H9 (cell line): Measurements from ENCODE around the gene ASXL1. TPM values are rescaled to one million over a fixed set of nuclear protein-coding genes. Genes with fewer than 3 reads are reported as not detected.

Experiments
- DNase-seq: peaks from one replicate; pipeline ENCODE4 v3.0.0-alpha.2; 2017
- H2AFZ ChIP-seq: one replicate; pipeline ENCODE4 v1.6.1; 2013; ENCODE audit warnings: mild to moderate bottlenecking, low read length, control low read depth, moderate library complexity
- H2AK5ac ChIP-seq: 2 replicates; pipeline ENCODE4 v1.6.1; 2013; ENCODE audit warnings: low read length, control low read depth, mixed read lengths; ENCODE audit not compliant: insufficient read length
- H2BK120ac ChIP-seq: one replicate; pipeline ENCODE4 v1.6.1; 2013; ENCODE audit warnings: low read depth, mild to moderate bottlenecking, low read length, control low read depth, inconsistent platforms; ENCODE audit not compliant: poor library complexity, severe bottlenecking
- H2BK12ac ChIP-seq: 2 replicates; pipeline ENCODE4 v1.6.1; 2013; ENCODE audit warnings: low read length, control low read depth, mixed read lengths, low read depth; ENCODE audit not compliant: insufficient read length
- H2BK15ac ChIP-seq: 2 replicates; pipeline ENCODE4 v1.6.1; 2013; ENCODE audit warnings: low read depth, low read length, control low read depth
- H2BK20ac ChIP-seq: one replicate; pipeline ENCODE4 v1.6.1; 2013; ENCODE audit warnings: low read depth, mild to moderate bottlenecking, low read length, control low read depth, inconsistent platforms; ENCODE audit not compliant: poor library complexity, severe bottlenecking
- H2BK5ac ChIP-seq: 2 replicates; pipeline ENCODE4 v1.6.1; 2013; ENCODE audit warnings: low read length, control low read depth, mixed read lengths; ENCODE audit not compliant: insufficient read length
- H3K14ac ChIP-seq: 2 replicates; pipeline ENCODE4 v1.6.1; 2013; ENCODE audit warnings: low read length, control low read depth; ENCODE audit not compliant: insufficient read depth
- H3K18ac ChIP-seq: 2 replicates; pipeline ENCODE4 v1.6.1; 2013; ENCODE audit warnings: low read depth, mild to moderate bottlenecking, mixed read lengths, low read length, control low read depth; ENCODE audit not compliant: insufficient read length
- H3K23ac ChIP-seq: 2 replicates; pipeline ENCODE4 v1.6.1; 2013; ENCODE audit warnings: low read length, control low read depth, mixed read lengths, low read depth; ENCODE audit not compliant: insufficient read length
- H3K23me2 ChIP-seq: 2 replicates; pipeline ENCODE4 v1.6.1; 2013; ENCODE audit warnings: low read depth, mild to moderate bottlenecking, mixed read lengths, low read length, control low read depth; ENCODE audit not compliant: insufficient read length, poor library complexity, severe bottlenecking
- H3K27ac ChIP-seq: 2 replicates; pipeline ENCODE4 v1.5.1; 2013; ENCODE audit warnings: low read length, control low read depth, mixed read lengths, low read depth; ENCODE audit not compliant: insufficient read length
- H3K27me3 ChIP-seq: 2 replicates; pipeline ENCODE4 v1.6.1; 2013; ENCODE audit warnings: low read length, control low read depth, inconsistent platforms; ENCODE audit not compliant: insufficient read depth
- H3K4ac ChIP-seq: 2 replicates; pipeline ENCODE4 v1.6.1; 2013; ENCODE audit warnings: low read depth, mild to moderate bottlenecking, control low read depth, inconsistent platforms, low read length, moderate library complexity
- H3K4me1 ChIP-seq: 2 replicates; pipeline ENCODE4 v1.6.1; 2013; ENCODE audit warnings: low read length, control low read depth, inconsistent platforms; ENCODE audit not compliant: insufficient read depth
- H3K4me2 ChIP-seq: 2 replicates; pipeline ENCODE4 v1.6.1; 2013; ENCODE audit warnings: low read length, control low read depth, mixed read lengths; ENCODE audit not compliant: insufficient read length, insufficient read depth
- H3K56ac ChIP-seq: 2 replicates; pipeline ENCODE4 v1.6.1; 2013; ENCODE audit warnings: low read depth, mild to moderate bottlenecking, mixed read lengths, low read length, control low read depth; ENCODE audit not compliant: insufficient read length
- H3K79me1 ChIP-seq: 2 replicates; pipeline ENCODE4 v1.6.1; 2013; ENCODE audit warnings: low read depth, mild to moderate bottlenecking, moderate library complexity, low read length, control low read depth, inconsistent platforms; ENCODE audit not compliant: insufficient read depth, poor library complexity, severe bottlenecking
- H3K79me2 ChIP-seq: 2 replicates; pipeline ENCODE4 v1.6.1; 2013; ENCODE audit warnings: low read length, control low read depth, inconsistent platforms; ENCODE audit not compliant: insufficient read depth
- H3K9ac ChIP-seq: 2 replicates; pipeline ENCODE4 v1.6.1; 2013; ENCODE audit warnings: low read length, control low read depth, mixed read lengths; ENCODE audit not compliant: insufficient read length; ENCODE audit errors: extremely low read depth
- H3K9me3 ChIP-seq: one replicate; pipeline ENCODE4 v1.6.1; 2013; ENCODE audit warnings: low read depth, low read length, inconsistent platforms; ENCODE audit not compliant: control insufficient read depth
- H3T11ph ChIP-seq: one replicate; pipeline ENCODE4 v1.6.1; 2013; ENCODE audit warnings: mild to moderate bottlenecking, low read length, control low read depth, inconsistent platforms
- H4K20me1 ChIP-seq: one replicate; pipeline ENCODE4 v1.6.1; 2013; ENCODE audit not compliant: control insufficient read depth, insufficient read length, insufficient read depth
- H4K5ac ChIP-seq: 2 replicates; pipeline ENCODE4 v1.6.1; 2013; ENCODE audit warnings: low read depth, mild to moderate bottlenecking, mixed read lengths, low read length, control low read depth; ENCODE audit not compliant: insufficient read length
- H4K8ac ChIP-seq: replicated peaks from 2 replicates; pipeline ENCODE4 v1.6.1; 2013; ENCODE audit warnings: low read length, control low read depth, mixed read lengths, low read depth; ENCODE audit not compliant: insufficient read length
- H4K91ac ChIP-seq: 2 replicates; pipeline ENCODE4 v1.6.1; 2013; ENCODE audit warnings: low read depth, mild to moderate bottlenecking, moderate library complexity, mixed read lengths, low read length, control low read depth; ENCODE audit not compliant: insufficient read length
- H3K27ac Mint-ChIP-seq, 3 experiments: 2 replicates in 2 of 3; 3 replicates in 1 of 3; pipeline ENCODE4 v1.8.0; 2020 to 2021; ENCODE audit warnings: mixed read lengths in 3 of 3, mild to moderate bottlenecking in 1 of 3, moderate library complexity in 1 of 3
- H3K27me3 Mint-ChIP-seq: 2 replicates; pipeline ENCODE4 v1.8.0; 2021; ENCODE audit warnings: low read depth, mild to moderate bottlenecking, moderate library complexity, mixed read lengths
- H3K36me3 Mint-ChIP-seq, 3 experiments: 2 replicates in 2 of 3; 3 replicates in 1 of 3; pipeline ENCODE4 v1.8.0; 2020 to 2021; ENCODE audit warnings: low read depth in 3 of 3, mixed read lengths in 3 of 3; ENCODE audit not compliant: insufficient read depth in 1 of 3
- H3K4me1 Mint-ChIP-seq, 2 experiments: 2 replicates each; pipeline ENCODE4 v1.8.0; 2020; ENCODE audit warnings: mixed read lengths in 2 of 2
- H3K4me3 Mint-ChIP-seq, 2 experiments: 2 replicates in 1 of 2; 3 replicates in 1 of 2; pipeline ENCODE4 v1.8.0; 2020 to 2021; ENCODE audit warnings: mild to moderate bottlenecking in 2 of 2, mixed read lengths in 2 of 2, moderate library complexity in 1 of 2
- H3K9me3 Mint-ChIP-seq, 2 experiments: 2 replicates in 1 of 2; 3 replicates in 1 of 2; pipeline ENCODE4 v1.8.0; 2020; ENCODE audit warnings: mild to moderate bottlenecking in 2 of 2, mixed read lengths in 2 of 2, moderate library complexity in 1 of 2
- CTCF ChIP-seq: fragments of 200-600 bp; sonication (generic); conservative IDR thresholded peaks from 3 replicates; pipeline ENCODE4 v1.8.0; 2021; ENCODE audit warnings: antibody characterized with exemption, mild to moderate bottlenecking
- WGBS: extraction: QIAGEN DNeasy Blood & Tissue Kit; methylation state at CpG from one replicate; pipeline ENCODE4 v1.1.7; 2013; ENCODE audit warnings: missing lambda C conversion rate, low lambda C conversion rate, mixed read lengths; ENCODE audit not compliant: insufficient read length; ENCODE audit errors: extremely low coverage; 5-methylcytosine and 5-hydroxymethylcytosine counted together
- total RNA-seq: library from RNA; stranded (reverse); gene quantifications from 2 replicates; pipeline ENCODE4 v1.2.1, GENCODE V29; 2021

ASXL1 gene
- total RNA-seq, 1 experiment from 2014 or later = 39.5 TPM

GRCh38 chr20:32352121-32352720, 5.9 kb upstream of the ASXL1 start:
- no peak overlapping the region for H3T11ph ChIP-seq
- no peak overlapping the region for H2BK120ac ChIP-seq
- H3K79me2 ChIP-seq = no peaks in the 10 kb centered on the region
- H3K14ac ChIP-seq = no peak overlapping the region
- H3K4me1 ChIP-seq = no peaks in the 10 kb centered on the region
- WGBS = no CpG with 5 or more reads among the region's 3 CpGs
- no peak overlapping the region for H3K4ac ChIP-seq
- no peaks in the 10 kb centered on the region for H3K79me1 ChIP-seq
- no peak overlapping the region for H3K23ac ChIP-seq
- no peaks in the 10 kb centered on the region for H3K9me3 Mint-ChIP-seq
- H4K20me1 ChIP-seq = no peaks in the 10 kb centered on the region
- no peak for TF ChIP-seq CTCF
- no peak overlapping the region for H2BK12ac ChIP-seq
- no peaks in the 10 kb centered on the region for H3K36me3 Mint-ChIP-seq
- H3K4me3 Mint-ChIP-seq = 0 out of 5 replicates have a peak overlapping the region, but pooled peaks of 1 of the 2 experiments have one; percentile 0
- no peak overlapping the region for H4K5ac ChIP-seq
- H3K27me3 Mint-ChIP-seq = peaks cover 87% of the 10 kb centered on the region
- no peak overlapping the region for H3K56ac ChIP-seq
- peaks cover under 1% of the 10 kb centered on the region for H3K23me2 ChIP-seq
- no peak for DNase-seq
- H3K27me3 ChIP-seq = no peaks in the 10 kb centered on the region
- no peak overlapping the region for H2BK5ac ChIP-seq
- H3K9ac ChIP-seq = no peak overlapping the region
- H3K4me2 ChIP-seq = no peak overlapping the region
- no peak overlapping the region for H3K27ac Mint-ChIP-seq
- H3K18ac ChIP-seq = no peak overlapping the region
- no peak overlapping the region for H2AFZ ChIP-seq
- no peak overlapping the region for H2BK15ac ChIP-seq
- H4K8ac ChIP-seq = no peak overlapping the region
- no peak overlapping the region for H3K27ac ChIP-seq
- H4K91ac ChIP-seq = no peak overlapping the region
- H2AK5ac ChIP-seq = no peak overlapping the region
- H3K9me3 ChIP-seq = no peaks in the 10 kb centered on the region
- peaks cover 1 to 3% of the 10 kb centered on the region in 2 experiments for H3K4me1 Mint-ChIP-seq
- H2BK20ac ChIP-seq = no peak overlapping the region
